Measurements from ENCODE around the gene TPK1.

Gene TPK1

DNA sequence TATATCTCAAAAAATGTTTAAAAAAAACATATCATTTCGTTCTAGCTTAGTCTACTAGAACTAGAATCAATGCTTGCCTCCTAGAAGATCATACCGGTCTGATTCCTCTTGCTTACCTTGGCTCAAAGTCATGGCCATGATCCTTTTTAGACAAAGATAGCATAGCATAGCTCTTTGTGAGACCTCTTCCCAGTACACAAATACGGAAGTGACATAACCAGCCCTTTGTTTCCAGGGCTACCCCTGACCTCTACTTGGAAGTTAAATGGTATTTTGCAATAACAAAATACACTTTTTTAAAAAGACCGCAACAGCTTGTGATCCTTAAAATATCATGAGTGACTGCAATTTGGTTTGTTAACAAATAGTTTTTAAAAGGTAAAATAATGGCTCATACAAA is 301.7 kb downstream of the TPK1 start:
- DNase-seq: no peak

DNA sequence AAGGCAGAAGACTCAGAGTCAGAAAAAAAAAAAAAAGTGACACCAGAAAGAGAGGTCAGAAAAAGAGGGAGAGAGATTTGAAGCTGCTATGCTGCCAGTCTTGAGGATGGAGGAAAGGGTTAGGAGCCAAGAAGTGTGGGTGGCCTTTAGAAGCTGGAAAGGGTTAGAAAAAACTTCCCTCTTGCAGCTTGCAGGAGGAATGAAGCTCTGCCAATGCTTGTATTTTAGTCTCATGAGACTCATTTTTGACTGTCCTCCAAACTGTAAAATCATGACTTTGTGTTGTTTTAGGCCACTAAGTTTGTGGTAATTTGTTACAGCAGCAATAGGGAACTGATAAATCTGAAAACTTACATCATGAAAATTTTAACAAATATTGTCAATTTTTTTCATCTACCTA is 304.7 kb downstream of the TPK1 start:
- no peak for DNase-seq

DNA sequence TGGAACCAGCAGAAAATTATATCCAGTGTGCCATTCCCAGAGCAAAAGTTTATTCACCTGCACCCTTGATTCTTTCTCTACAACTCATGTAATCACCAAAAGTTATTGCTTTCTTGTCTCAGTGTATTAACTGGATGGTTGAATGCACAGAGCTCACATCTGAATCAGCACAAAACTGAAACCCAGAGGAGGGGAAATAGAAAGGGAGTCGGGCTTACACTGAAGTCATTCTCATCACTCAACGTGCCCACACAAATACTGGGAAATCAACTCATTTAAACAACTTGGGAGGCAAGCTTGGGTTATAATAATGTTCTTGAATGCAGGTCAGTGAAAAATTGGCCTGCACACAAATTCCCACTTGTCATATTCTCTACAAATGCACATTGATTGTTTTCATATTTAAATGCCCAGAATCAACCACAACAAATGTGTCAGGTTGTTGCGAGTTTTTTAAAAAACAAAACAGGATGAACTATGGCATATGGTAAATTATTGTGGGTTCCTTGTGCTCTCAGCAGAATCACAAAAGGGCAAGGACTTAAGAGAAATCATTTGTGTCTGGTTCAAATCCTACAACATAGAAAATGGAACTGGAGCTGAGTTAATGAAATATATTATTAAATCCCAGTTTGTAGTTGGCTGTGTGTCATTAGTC is 306.5 kb downstream of the TPK1 start:
- no peak for DNase-seq

GRCh38 chr7:144528536-144529045 is 307.3 kb downstream of the TPK1 start:
- DNase-seq: no peak

DNA sequence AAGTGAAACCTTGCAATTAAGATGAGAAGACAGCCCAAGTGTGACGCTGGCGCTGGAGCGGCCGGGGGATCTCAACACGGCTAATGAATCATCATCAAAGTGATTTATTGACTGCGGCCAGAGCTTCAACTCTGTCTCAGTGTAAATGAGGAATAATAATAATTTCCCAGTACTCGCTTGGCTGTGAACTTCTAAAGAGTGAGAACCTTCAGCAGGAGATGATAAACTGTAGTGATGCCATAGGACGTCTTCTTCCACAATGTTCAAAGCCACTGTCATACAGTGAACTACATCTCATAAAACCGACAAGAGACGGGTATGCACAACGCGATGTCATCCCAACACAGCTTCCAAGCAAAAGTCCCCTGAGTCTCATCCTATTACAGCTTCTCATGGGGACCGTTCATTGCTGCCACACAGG is 308.8 kb downstream of the TPK1 start:
- DNase-seq: no peak

- DNase-seq: no peak
Measured at GRCh38 chr7:144525956-144526355, 309.9 kb downstream of the TPK1 start.

DNA sequence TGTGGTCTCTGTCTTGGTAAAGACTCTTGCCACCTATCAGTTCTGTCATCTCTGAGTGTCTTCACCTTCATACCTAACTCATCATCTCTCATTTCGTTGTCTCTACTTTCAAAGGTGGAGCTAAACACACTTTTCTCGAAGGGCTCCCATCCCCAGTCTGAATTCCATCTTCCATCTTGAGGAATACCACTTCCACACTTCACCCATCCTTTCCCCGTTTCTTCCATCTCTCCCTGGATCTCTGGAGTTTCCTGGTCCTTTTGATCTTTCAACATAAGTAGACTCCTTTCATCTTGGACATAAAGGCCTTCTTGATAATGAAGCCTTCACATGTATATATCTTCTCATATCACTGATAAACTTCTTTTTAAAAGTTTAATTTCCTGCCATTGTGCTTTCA is 311.6 kb downstream of the TPK1 start:
- no peak for DNase-seq

DNA sequence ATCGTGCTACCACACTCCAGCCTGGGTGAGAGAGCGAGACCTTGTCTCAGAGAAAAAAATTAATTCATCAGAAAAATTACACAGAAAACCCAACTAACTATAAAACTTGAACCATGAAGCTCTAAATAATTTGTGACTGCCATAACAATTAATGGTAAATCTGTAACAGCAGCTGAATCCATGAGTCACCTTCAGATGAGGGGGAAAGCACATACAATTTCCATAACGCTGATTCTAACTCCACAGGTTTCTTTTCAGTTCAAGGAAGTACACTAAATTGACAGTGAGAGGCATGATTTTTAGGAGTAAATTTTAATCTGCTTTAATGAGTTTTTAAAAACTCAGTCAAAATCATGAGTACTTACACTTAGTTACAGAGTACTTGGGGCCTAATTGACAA is 312.2 kb downstream of the TPK1 start:
- no peak for DNase-seq

GRCh38 chr7:144519925-144520324 is 315.9 kb downstream of the TPK1 start:
- peak in 18 of 56 donors; percentile 1 to 55 (median 14) for DNase-seq

- no peak for DNase-seq
Measured at GRCh38 chr7:144518360-144518759, 317.5 kb downstream of the TPK1 start.

- no peak for DNase-seq
Measured at GRCh38 chr7:144517749-144518148, 318.1 kb downstream of the TPK1 start.

- no peak for DNase-seq
Measured at GRCh38 chr7:144516729-144517525, 318.9 kb downstream of the TPK1 start.

DNA sequence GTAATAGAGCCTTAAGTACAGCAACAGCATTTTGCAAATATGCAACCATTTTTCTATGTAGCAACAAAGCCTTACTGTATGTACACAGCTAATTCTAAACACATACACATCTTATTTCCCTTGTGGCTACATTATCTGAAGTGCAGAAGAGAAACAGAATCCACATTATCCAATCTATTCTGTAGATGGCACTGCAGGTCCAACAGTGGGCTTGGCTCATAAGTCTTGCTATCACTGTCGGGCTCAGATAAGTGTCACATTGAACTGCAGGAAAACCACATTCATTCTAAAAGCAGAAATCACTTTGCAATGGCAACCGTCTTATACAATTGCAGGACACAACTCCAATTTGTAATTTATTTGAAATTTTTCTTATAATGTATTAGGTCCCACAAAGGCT is 322.5 kb downstream of the TPK1 start:
- DNase-seq: peak in 14 of 56 donors; percentile 1 to 53 (median 18)

- no peak for DNase-seq
Measured at GRCh38 chr7:144510621-144511020, 325.2 kb downstream of the TPK1 start.

GRCh38 chr7:144508702-144509101 is 327.2 kb downstream of the TPK1 start:
- DNase-seq: no peak

DNA sequence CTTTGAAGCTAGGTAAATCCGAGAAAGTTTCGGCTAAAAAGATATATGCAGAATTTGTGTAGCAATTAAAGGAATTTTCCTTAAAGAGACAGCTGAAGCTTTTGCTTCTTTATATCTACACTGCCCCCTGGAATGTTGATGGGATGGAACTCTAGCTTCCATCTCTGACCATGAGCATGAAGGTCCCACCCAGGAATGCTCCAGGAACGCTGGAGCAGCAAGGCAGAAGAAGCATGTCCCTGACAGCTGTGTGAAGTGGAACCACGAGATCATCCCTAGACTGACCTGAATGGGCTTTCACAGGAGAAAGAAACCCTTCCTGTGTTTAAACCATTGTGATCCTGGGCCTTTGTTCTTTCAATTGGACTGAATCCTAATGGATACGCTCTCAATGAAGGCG is 332.6 kb downstream of the TPK1 start:
- no peak for DNase-seq

DNA sequence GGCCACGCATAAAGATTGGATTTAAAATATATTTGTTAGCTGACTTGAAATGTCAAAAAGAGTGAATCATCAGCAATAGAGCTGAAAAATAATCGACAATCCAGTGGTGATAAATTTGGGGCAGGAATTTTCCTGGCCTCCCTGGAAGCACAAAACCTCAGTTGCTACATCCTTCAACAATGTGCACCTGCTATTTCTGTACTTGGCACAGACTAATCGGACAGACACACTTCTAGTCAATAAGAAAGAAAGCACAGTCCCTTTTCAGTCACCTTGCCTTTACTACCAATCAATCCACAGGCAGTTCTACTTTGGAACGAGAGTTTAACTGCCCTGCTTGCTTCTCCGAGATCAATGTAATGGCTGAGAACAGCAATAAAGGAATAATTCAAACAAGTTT is 335.6 kb downstream of the TPK1 start:
- DNase-seq: no peak

DNA sequence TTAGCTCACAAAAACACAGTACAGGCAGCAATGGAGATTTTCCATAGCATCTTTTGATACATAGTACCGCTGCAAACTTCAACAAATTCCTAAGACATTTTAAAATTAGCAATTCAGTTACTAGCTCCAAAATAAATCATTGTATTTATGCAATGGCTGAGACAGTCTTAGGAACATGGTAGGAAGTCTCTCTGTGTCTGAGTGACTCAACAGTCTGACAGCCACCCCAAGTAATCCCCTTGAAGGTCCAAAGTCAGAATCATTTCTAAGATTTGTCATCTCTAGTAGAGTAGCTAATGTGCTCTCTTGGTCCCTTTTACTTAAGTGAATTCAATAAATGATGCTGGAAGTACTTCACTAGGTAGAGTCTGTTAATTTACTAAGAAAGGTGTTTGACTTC is 338.6 kb downstream of the TPK1 start:
- no peak for DNase-seq

- no peak for DNase-seq
Measured at GRCh38 chr7:144494355-144494754, 341.5 kb downstream of the TPK1 start.

DNA sequence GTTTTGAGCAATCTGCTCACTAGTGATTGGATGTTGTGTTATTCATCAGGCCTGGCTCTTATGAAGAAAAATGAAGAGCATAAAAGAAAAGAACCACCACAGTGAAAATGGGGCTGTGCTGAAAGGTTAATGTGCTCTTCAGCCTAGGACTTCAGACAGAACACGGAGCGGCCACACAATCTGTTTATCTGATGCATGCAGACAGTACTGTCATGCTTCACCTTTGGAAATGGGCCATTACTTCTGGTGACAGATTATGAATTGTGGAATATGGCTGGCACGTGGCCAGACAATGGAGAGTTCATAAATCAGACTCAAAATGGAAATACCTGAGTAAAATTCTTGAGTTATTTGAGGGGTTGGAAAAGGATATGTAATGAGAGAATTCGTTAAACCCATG is 346.3 kb downstream of the TPK1 start:
- DNase-seq: no peak

DNA sequence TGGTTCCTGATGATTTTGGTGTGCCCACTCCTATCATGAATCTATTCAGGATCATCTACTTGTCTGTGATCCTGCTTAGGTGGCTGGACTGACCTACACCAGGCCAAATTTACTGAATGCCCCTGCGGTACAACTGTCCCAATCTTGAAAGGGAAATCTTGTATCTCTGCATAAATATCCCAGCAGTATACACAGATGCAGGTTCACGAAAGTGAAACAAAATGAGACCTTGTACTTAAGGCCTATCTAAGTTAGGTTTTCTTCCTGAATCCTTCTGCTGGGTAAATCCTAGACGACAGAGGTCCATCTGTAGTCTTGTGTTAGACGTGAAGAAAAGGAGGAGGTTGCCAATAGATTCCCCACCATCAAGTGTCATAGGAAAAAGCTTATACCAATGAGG is 346.9 kb downstream of the TPK1 start:
- DNase-seq: no peak

- DNase-seq: no peak
Measured at GRCh38 chr7:144487901-144488300, 348.0 kb downstream of the TPK1 start.

DNA sequence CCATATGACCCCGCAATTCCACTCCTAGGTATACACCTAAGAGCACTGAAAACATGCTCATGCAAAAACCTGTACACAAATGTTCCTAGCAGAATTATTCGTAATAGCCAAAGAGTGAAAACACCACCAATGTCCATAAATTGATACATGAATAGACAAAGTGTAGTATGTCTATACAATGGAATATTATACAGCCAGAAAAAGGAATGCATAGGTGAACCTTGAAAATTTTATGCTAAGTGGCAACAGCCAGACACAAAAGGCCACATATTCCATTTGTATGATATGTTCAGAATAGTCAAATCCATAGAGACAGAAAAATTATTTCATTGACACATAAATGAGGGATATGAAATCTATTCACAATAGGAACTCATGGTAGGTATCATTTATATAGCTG is 351.4 kb downstream of the TPK1 start:
- no peak for DNase-seq

All from amygdala (tissue), 56 donors.